ENCODE data around the gene CLINT1. TPM values are rescaled to one million over a fixed set of nuclear protein-coding genes. Genes with fewer than 3 reads are reported as not detected.

CLINT1 gene
- total RNA-seq, 1 experiment from 2014 or later: 69.2 TPM

GRCh38 chr5:157816682-157817386, 42.1 kb downstream of the CLINT1 start:
- ATAC-seq: peak; percentile 46; the same call in 1 of the 2 replicates
- ChIA-PET RAD21 (ENCODE audit: low non-redundant PET in 1 of 2, low total read pairs in 2 of 2, uncharacterized antibody in 2 of 2, unreplicated experiment in 2 of 2) (no interaction called here), CTCF (interaction anchor here (0.8 to 2.3 kb wide), 11 partner anchors 9 to 358 kb away, joined by 3 to 17 read pairs (median 4); no protein-coding TSS in a partner anchor), POLR2A (no interaction called here)
- H3K9ac ChIP-seq (ENCODE audit: low read length): no peak overlapping the region
- no peaks in the 10 kb centered on the region for H3K27me3 ChIP-seq (ENCODE audit: insufficient read depth, low read length)
- peaks cover 2 to 4% of the 10 kb centered on the region in 2 experiments; a peak in 1 of 4 replicates for H3K4me1 ChIP-seq (ENCODE audit: control insufficient read depth in 1 of 2, insufficient read depth in 2 of 2, low read length in 2 of 2)
- H3K79me2 ChIP-seq (ENCODE audit: insufficient read depth, low read length): peaks cover 63% of the 10 kb centered on the region
- no peaks in the 10 kb centered on the region for H3K9me3 ChIP-seq (ENCODE audit: control insufficient read depth in 1 of 2, insufficient read depth in 1 of 2, low read depth in 1 of 2, low read length in 2 of 2)
- no peak overlapping the region for H2AFZ ChIP-seq (ENCODE audit: low read depth, low read length, poor library complexity, severe bottlenecking)
- no peak overlapping the region for H3K4me3 ChIP-seq (replicated peaks in 1 of 2; ENCODE audit: low read depth in 1 of 2, low read length in 2 of 2)
- intact Hi-C loops (cut with micrococcal nuclease): loop anchor here (1.0 to 2.0 kb wide), 2 partner anchors 102 to 178 kb away; no protein-coding TSS in a partner anchor
- no peaks in the 10 kb centered on the region for H3K9me2 ChIP-seq (ENCODE audit: insufficient read depth)
- H3K4me2 ChIP-seq (ENCODE audit: low read length): no peak overlapping the region
- H3K36me3 ChIP-seq (ENCODE audit: control insufficient read depth in 1 of 2, insufficient read depth in 2 of 2, low read length in 2 of 2): peaks cover 19 to 20% of the 10 kb centered on the region in 2 experiments
- DNase-seq (ENCODE audit: low read depth, low spot score): no peak
- H3K27ac ChIP-seq (ENCODE audit: low read depth, low read length): no peak overlapping the region
- no TSS peak for BruUV-seq (replicated peaks)
- TF ChIP-seq CTCF (IDR thresholded peaks at IDR 0.05 in 2 of 3, conservative IDR thresholded peaks at IDR 0.05 in 1 of 3; ENCODE audit: borderline replicate concordance in 1 of 3, insufficient read depth in 1 of 3, low read depth in 2 of 3, low read length in 2 of 3) (peak; percentile 39 to 57 (median 50); a peak in 5 of 6 replicates), RAD21 (IDR thresholded peaks at IDR 0.05; ENCODE audit: low read depth) (peak; percentile 66), EZH2phosphoT487 (IDR thresholded peaks at IDR 0.05; ENCODE audit: borderline replicate concordance) (no peak)
- peaks cover 29% of the 10 kb centered on the region; the same call in 1 of the 2 replicates for H4K20me1 ChIP-seq (ENCODE audit: insufficient read depth)

GRCh38 chr5:157812086-157812485, 46.9 kb downstream of the CLINT1 start:
- Histone ChIP-seq H3K4me2 (ENCODE audit: low read length) (no peak overlapping the region), H3K36me3 (ENCODE audit: control insufficient read depth in 1 of 2, insufficient read depth in 2 of 2, low read length in 2 of 2) (peaks cover 23 to 28% of the 10 kb centered on the region in 2 experiments), H4K20me1 (ENCODE audit: insufficient read depth) (peaks cover 2% of the 10 kb centered on the region; the same call in 1 of the 2 replicates), H3K9me3 (ENCODE audit: control insufficient read depth in 1 of 2, insufficient read depth in 1 of 2, low read depth in 1 of 2, low read length in 2 of 2) (no peaks in the 10 kb centered on the region), H3K27ac (ENCODE audit: low read depth, low read length) (no peak overlapping the region), H2AFZ (ENCODE audit: low read depth, low read length, poor library complexity, severe bottlenecking) (no peak overlapping the region), H3K4me1 (ENCODE audit: control insufficient read depth in 1 of 2, insufficient read depth in 2 of 2, low read length in 2 of 2) (no peaks in the 10 kb centered on the region), H3K79me2 (ENCODE audit: insufficient read depth, low read length) (peaks cover 16% of the 10 kb centered on the region), H3K4me3 (replicated peaks in 1 of 2; ENCODE audit: low read depth in 1 of 2, low read length in 2 of 2) (no peak overlapping the region), H3K9me2 (ENCODE audit: insufficient read depth) (no peaks in the 10 kb centered on the region), H3K27me3 (ENCODE audit: insufficient read depth, low read length) (no peaks in the 10 kb centered on the region), H3K9ac (ENCODE audit: low read length) (no peak overlapping the region)
- ChIA-PET CTCF (no interaction called here), POLR2A (no interaction called here), RAD21 (ENCODE audit: low non-redundant PET in 1 of 2, low total read pairs in 2 of 2, uncharacterized antibody in 2 of 2, unreplicated experiment in 2 of 2) (no interaction called here)
- ATAC-seq (no peak), DNase-seq (ENCODE audit: low read depth, low spot score) (no peak)
- intact Hi-C loops (cut with micrococcal nuclease): no loop called here
- BruUV-seq (replicated peaks): no TSS peak
- TF ChIP-seq POLR2A (IDR thresholded peaks at IDR 0.05; ENCODE audit: borderline replicate concordance, extremely low read depth, insufficient read depth, insufficient read length) (no peak), ELF1 (IDR thresholded peaks at IDR 0.05; ENCODE audit: borderline replicate concordance, low read depth) (no peak), CEBPB (IDR thresholded peaks at IDR 0.05; ENCODE audit: low read depth) (no peak), SP1 (IDR thresholded peaks at IDR 0.05; ENCODE audit: low read depth) (no peak), POLR2AphosphoS5 (IDR thresholded peaks at IDR 0.05; ENCODE audit: low read depth, low read length) (no peak), EGR1 (IDR thresholded peaks at IDR 0.05; ENCODE audit: low read depth) (no peak), RAD21 (IDR thresholded peaks at IDR 0.05; ENCODE audit: low read depth) (no peak), CBX3 (IDR thresholded peaks at IDR 0.05; ENCODE audit: low read depth) (no peak), ZFX (IDR thresholded peaks at IDR 0.05) (no peak), MAX (IDR thresholded peaks at IDR 0.05) (no peak), ZNF274 (IDR thresholded peaks at IDR 0.05; ENCODE audit: low read depth, low read length) (no peak), EZH2phosphoT487 (IDR thresholded peaks at IDR 0.05; ENCODE audit: borderline replicate concordance) (no peak), REST (IDR thresholded peaks at IDR 0.05; ENCODE audit: low read depth) (no peak)

Data from HCT116 (cell line).